Naive thymus-derived CD4-positive, alpha-beta T cell (primary cell): ENCODE measurements around the gene SLC5A9. TPM values are rescaled to one million over a fixed set of nuclear protein-coding genes. Genes with fewer than 3 reads are reported as not detected.

ENCODE experiments used
- ATAC-seq: fragments of 150-1000 bp; cut with Tn5 transposase; 2 replicates; pipeline ENCODE4 v1.10.0; 2021; ENCODE audit warnings: mild to moderate bottlenecking, moderate library complexity
- CTCF ChIA-PET: fragments of 350-600 bp; sonication (Branson Sonifier 250); formaldehyde crosslinking; loops from one replicate; lab custom pipeline; 2021; ENCODE audit warnings: antibody characterized with exemption; lab: Charles Lee
- POLR2A ChIA-PET: fragments of 350-600 bp; sonication (Branson Sonifier 250); formaldehyde crosslinking; loops from one replicate; lab custom pipeline; 2021; ENCODE audit warnings: antibody characterized with exemption, inconsistent platforms; lab: Charles Lee
- DNase-seq, 9 donors: peaks; one replicate each; pipeline versions ENCODE4 v3.0.0 to v3.0.0-alpha.2; 2020 to 2022; ENCODE audit warnings: mixed read lengths in 1 of 9
- H3K27ac ChIP-seq: one replicate; pipeline ENCODE4 v1.7.0; 2013; ENCODE audit warnings: mild to moderate bottlenecking, low read depth, low read length, moderate library complexity
- H3K27me3 ChIP-seq, 2 donors: one replicate each; pipeline ENCODE4 v1.7.0; 2013; ENCODE audit warnings: low read length in 2 of 2, mild to moderate bottlenecking in 2 of 2, moderate library complexity in 2 of 2; ENCODE audit not compliant: control insufficient read depth in 2 of 2, insufficient read depth in 2 of 2
- H3K36me3 ChIP-seq, 3 experiments: 1 replicate in 2 of 3; 2 replicates in 1 of 3; pipeline ENCODE4 v1.7.0; 2013; ENCODE audit warnings: low read length in 3 of 3, mild to moderate bottlenecking in 3 of 3, moderate library complexity in 1 of 3; ENCODE audit not compliant: insufficient read depth in 3 of 3, control insufficient read depth in 2 of 3
- H3K4me1 ChIP-seq, 2 donors: one replicate each; pipeline ENCODE4 v1.7.0; 2013; ENCODE audit warnings: low read length in 2 of 2, mild to moderate bottlenecking in 2 of 2, moderate library complexity in 1 of 2; ENCODE audit not compliant: control insufficient read depth in 2 of 2, insufficient read depth in 2 of 2
- H3K4me3 ChIP-seq: 2 replicates; pipeline ENCODE4 v1.7.0; 2013; ENCODE audit warnings: mild to moderate bottlenecking, low read length
- H3K9me3 ChIP-seq, 3 experiments: 1 replicate in 2 of 3; 2 replicates in 1 of 3; pipeline ENCODE4 v1.7.0; 2013; ENCODE audit warnings: low read length in 3 of 3; ENCODE audit not compliant: control insufficient read depth in 2 of 3
- H3K27ac Mint-ChIP-seq, 9 donors: one replicate each; pipeline ENCODE4 v1.8.0; 2020 to 2022; ENCODE audit warnings: mixed read lengths in 9 of 9, mild to moderate bottlenecking in 8 of 9, moderate library complexity in 5 of 9, inconsistent platforms in 2 of 9
- H3K27me3 Mint-ChIP-seq, 5 donors: one replicate each; pipeline ENCODE4 v1.8.0; 2021 to 2022; ENCODE audit warnings: mixed read lengths in 5 of 5, mild to moderate bottlenecking in 1 of 5
- H3K36me3 Mint-ChIP-seq, 5 donors: one replicate each; pipeline ENCODE4 v1.8.0; 2020 to 2022; ENCODE audit warnings: mixed read lengths in 5 of 5, mild to moderate bottlenecking in 3 of 5, inconsistent platforms in 1 of 5
- H3K4me1 Mint-ChIP-seq, 7 donors: one replicate each; pipeline ENCODE4 v1.8.0; 2020 to 2022; ENCODE audit warnings: mixed read lengths in 7 of 7, mild to moderate bottlenecking in 3 of 7, inconsistent platforms in 1 of 7
- H3K4me3 Mint-ChIP-seq, 10 donors: one replicate each; pipeline ENCODE4 v1.8.0; 2020 to 2022; ENCODE audit warnings: mild to moderate bottlenecking in 10 of 10, mixed read lengths in 10 of 10, moderate library complexity in 6 of 10, inconsistent platforms in 2 of 10
- H3K9me3 Mint-ChIP-seq, 11 donors: one replicate each; pipeline ENCODE4 v1.8.0; 2020 to 2022; ENCODE audit warnings: mixed read lengths in 11 of 11, mild to moderate bottlenecking in 4 of 11, inconsistent platforms in 1 of 11, moderate library complexity in 1 of 11
- intact Hi-C, 2 donors: fragments of 100-400 bp; cut with micrococcal nuclease; formaldehyde crosslinking; loops; one replicate each; pipeline ENCODE4 v1.15.1; 2023
- polyA plus RNA-seq, 2 donors: library from polyadenylated mRNA; unstranded; fragments of 300-500 nt; fragmentation: Illumina TruSeq; gene quantifications; one replicate each; pipeline ENCODE4 v1.2.3, GENCODE V29; 2021
- total RNA-seq, 6 experiments: library from RNA in 5 of 6; stranded (reverse) in 5 of 6; gene quantifications; 1 replicate in 5 of 6; 2 replicates in 1 of 6; pipeline ENCODE4 v1.2.3 and lab custom pipeline; 2021 to 2026

SLC5A9 gene
- total and polyA plus RNA-seq, 7 experiments from 2014 or later, result not detected

DNA sequence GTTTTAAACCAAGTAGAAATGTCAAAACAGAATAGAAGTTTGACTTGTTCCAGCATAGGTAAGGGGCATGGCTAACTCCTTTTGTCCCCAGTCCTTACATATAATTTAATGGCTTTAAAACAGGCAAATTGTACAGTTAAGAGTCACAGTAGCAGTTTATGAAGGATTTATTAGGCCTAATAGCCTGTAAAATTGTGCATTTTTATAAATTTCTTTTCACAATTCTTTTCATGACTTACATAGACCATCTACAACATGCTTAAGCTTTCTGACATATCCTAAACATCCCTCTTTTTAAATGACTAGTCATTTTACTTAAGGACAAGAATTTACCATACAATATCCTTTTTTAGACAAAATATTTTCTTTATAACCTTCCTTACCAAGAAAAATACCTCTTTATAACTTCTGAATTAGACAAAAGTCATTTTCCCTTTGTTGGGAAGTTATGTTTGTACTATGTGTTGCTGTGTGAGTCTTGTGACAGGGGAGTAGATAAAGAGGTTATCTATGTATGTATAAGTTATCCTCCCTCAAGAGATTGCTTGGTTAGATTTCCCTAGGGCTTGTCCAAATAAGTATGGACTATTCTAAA is 34.5 kb upstream of the SLC5A9 start:
- ATAC-seq, result no peak
- no peaks in the 10 kb centered on the region for H3K36me3 ChIP-seq
- no peaks in the 10 kb centered on the region for H3K9me3 ChIP-seq
- Mint-ChIP-seq H3K4me1 (peaks cover 0 to 1% (median 0%) of the 10 kb centered on the region in 7 donors), H3K4me3 (no peak overlapping the region), H3K27ac (no peak overlapping the region), H3K36me3 (peaks cover 0 to 5% (median 0%) of the 10 kb centered on the region in 5 donors), H3K27me3 (peaks cover 0 to 35% (median 15%) of the 10 kb centered on the region in 5 donors), H3K9me3 (peaks cover 0 to 25% (median 12%) of the 10 kb centered on the region in 11 donors)
- no peak overlapping the region for H3K27ac ChIP-seq
- no peaks in the 10 kb centered on the region for H3K27me3 ChIP-seq
- no peaks in the 10 kb centered on the region for H3K4me1 ChIP-seq
- ChIA-PET CTCF (no interaction called here), POLR2A (no interaction called here)
- H3K4me3 ChIP-seq, result no peak overlapping the region
- intact Hi-C loops, result no loop called here
- DNase-seq, result no peak

DNA sequence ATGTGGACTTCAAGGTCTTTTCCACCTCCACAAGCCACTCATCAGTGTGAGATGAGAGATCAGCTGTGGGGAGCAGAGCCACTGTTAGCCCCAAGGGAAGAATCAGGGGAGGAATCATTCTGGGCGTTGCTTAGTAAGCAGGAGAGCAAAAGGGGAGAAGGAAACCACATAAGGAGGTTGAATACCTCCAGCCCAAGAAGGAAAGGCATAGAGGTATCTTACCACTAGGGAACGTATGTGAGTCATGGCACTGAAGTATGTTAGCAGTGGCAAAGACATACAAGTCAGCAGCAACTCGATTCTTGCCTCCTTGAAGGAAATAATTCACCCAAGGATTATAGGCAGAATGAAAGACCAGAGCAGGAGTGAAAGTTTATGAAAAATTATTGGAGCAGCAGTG is 31.6 kb upstream of the SLC5A9 start:
- Mint-ChIP-seq H3K27ac (no peak overlapping the region), H3K27me3 (peaks cover 3 to 34% (median 15%) of the 10 kb centered on the region in 5 donors), H3K4me3 (no peak overlapping the region), H3K36me3 (peaks cover 0 to 5% (median 0%) of the 10 kb centered on the region in 5 donors), H3K9me3 (peaks cover 0 to 25% (median 12%) of the 10 kb centered on the region in 11 donors), H3K4me1 (peaks cover 0 to 1% (median 0%) of the 10 kb centered on the region in 7 donors)
- no peak overlapping the region for H3K4me3 ChIP-seq
- H3K27ac ChIP-seq, result no peak overlapping the region
- no peaks in the 10 kb centered on the region for H3K36me3 ChIP-seq
- CTCF ChIA-PET, result no interaction called here
- POLR2A ChIA-PET, result no interaction called here
- no peaks in the 10 kb centered on the region for H3K4me1 ChIP-seq
- H3K27me3 ChIP-seq, result no peaks in the 10 kb centered on the region
- DNase-seq, result no peak
- H3K9me3 ChIP-seq, result no peaks in the 10 kb centered on the region
- no peak for ATAC-seq
- intact Hi-C loops, result no loop called here

DNA sequence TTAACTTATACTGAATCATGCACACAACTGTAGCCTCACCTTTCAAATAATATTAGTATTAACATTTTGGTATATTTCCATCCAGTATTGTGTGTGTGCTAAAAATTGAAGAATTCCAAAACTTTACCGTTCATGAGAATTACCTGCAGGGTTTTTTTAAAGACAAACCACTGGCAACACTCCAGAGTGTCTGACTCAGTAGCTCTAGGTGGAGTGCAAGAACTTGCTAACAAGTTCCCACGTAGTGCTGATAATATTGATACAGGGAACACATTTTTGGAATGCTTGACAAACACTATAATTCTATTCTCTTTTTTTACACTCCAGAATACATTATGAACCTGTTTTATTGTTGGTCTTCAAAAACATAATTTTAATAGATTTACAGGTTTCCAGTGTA is 27.7 kb upstream of the SLC5A9 start:
- H3K27me3 Mint-ChIP-seq, result peaks cover 2 to 22% (median 9%) of the 10 kb centered on the region in 5 donors
- peaks cover 0 to 4% (median 0%) of the 10 kb centered on the region in 11 donors for H3K9me3 Mint-ChIP-seq
- Histone ChIP-seq H3K27ac (no peak overlapping the region), H3K27me3 (no peaks in the 10 kb centered on the region), H3K4me1 (no peaks in the 10 kb centered on the region), H3K9me3 (no peaks in the 10 kb centered on the region), H3K36me3 (no peaks in the 10 kb centered on the region), H3K4me3 (no peak overlapping the region)
- no peak overlapping the region for H3K27ac Mint-ChIP-seq
- H3K4me1 Mint-ChIP-seq, result peaks cover 0 to 4% (median 0%) of the 10 kb centered on the region in 7 donors
- no peak for ATAC-seq
- H3K36me3 Mint-ChIP-seq, result no peaks in the 10 kb centered on the region
- ChIA-PET CTCF (no interaction called here), POLR2A (no interaction called here)
- no peak for DNase-seq
- no peak overlapping the region for H3K4me3 Mint-ChIP-seq
- intact Hi-C loops, result no loop called here

DNA sequence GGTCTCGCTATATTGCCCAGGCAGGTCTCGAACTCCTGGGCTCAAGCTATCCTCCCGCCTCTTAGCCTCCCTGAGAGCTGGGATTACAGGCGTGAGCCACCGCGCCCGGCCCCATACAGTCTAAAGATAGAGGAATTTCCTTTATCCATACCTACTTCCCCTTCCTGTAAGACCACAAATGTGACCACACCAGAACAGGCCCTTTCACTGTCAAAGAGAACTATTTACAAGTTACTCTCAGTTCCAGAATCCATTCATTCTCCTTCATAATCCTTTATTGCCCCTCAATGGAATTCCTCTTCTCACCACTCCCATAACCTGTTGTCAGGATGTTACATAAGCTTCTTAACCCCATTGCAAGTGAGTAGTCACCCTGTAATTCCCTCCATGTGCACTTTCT is 26.3 kb upstream of the SLC5A9 start:
- POLR2A ChIA-PET, result no interaction called here
- no peak overlapping the region for H3K4me3 ChIP-seq
- DNase-seq (no peak), ATAC-seq (peak; percentile 57)
- Mint-ChIP-seq H3K27ac (no peak overlapping the region), H3K4me1 (peaks cover 0 to 3% (median 0%) of the 10 kb centered on the region in 7 donors), H3K4me3 (no peak overlapping the region), H3K9me3 (no peaks in the 10 kb centered on the region), H3K36me3 (no peaks in the 10 kb centered on the region), H3K27me3 (peaks cover 0 to 11% (median 7%) of the 10 kb centered on the region in 5 donors)
- H3K4me1 ChIP-seq, result no peaks in the 10 kb centered on the region
- intact Hi-C loops, result no loop called here
- CTCF ChIA-PET, result interaction anchor here (0.5 kb wide), 1 partner anchor 12 kb away, joined by 4 read pairs; no protein-coding TSS in a partner anchor
- no peaks in the 10 kb centered on the region for H3K36me3 ChIP-seq
- H3K9me3 ChIP-seq, result no peaks in the 10 kb centered on the region
- no peaks in the 10 kb centered on the region for H3K27me3 ChIP-seq
- H3K27ac ChIP-seq, result no peak overlapping the region

DNA sequence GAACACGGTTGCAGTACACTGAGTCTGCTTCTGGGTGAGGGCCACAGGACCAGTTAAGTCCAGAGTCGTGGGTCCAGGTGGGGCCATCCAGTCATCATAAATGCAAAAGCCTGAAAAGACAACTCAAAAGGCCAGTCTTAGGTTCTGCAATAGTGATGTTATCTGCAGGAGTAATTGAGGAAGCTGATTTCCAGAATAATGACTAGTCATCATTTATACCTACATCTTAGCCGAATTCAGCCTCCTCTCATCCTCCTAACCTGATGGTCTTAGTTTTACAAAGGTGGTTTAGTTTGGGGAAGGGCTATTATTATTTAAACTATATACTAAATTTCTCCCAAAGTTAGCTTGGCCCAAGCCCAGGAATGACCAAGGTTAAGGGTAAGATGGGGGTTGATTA is 23.5 kb upstream of the SLC5A9 start:
- no peak for DNase-seq
- peaks cover 0 to 3% (median 0%) of the 10 kb centered on the region in 7 donors for H3K4me1 Mint-ChIP-seq
- H3K27me3 Mint-ChIP-seq, result peaks cover 0 to 8% (median 3%) of the 10 kb centered on the region in 5 donors
- POLR2A ChIA-PET, result no interaction called here
- Histone ChIP-seq H3K9me3 (no peaks in the 10 kb centered on the region), H3K4me1 (no peaks in the 10 kb centered on the region), H3K4me3 (no peak overlapping the region), H3K27me3 (no peaks in the 10 kb centered on the region), H3K27ac (no peak overlapping the region), H3K36me3 (no peaks in the 10 kb centered on the region)
- no peak for ATAC-seq
- H3K36me3 Mint-ChIP-seq, result no peaks in the 10 kb centered on the region
- no peak overlapping the region for H3K4me3 Mint-ChIP-seq
- CTCF ChIA-PET, result no interaction called here
- intact Hi-C loops, result no loop called here
- no peaks in the 10 kb centered on the region for H3K9me3 Mint-ChIP-seq
- H3K27ac Mint-ChIP-seq, result no peak overlapping the region

- CTCF ChIA-PET, result no interaction called here
Observed at GRCh38 chr1:48200166-48200900, 22.2 kb upstream of the SLC5A9 start.

More at GRCh38 chr1:48200166-48200900, 22.2 kb upstream of the SLC5A9 start:
- Histone ChIP-seq H3K9me3 (no peaks in the 10 kb centered on the region), H3K36me3 (no peaks in the 10 kb centered on the region), H3K27me3 (no peaks in the 10 kb centered on the region), H3K27ac (no peak overlapping the region), H3K4me3 (no peak overlapping the region), H3K4me1 (no peaks in the 10 kb centered on the region)
- Mint-ChIP-seq H3K4me3 (no peak overlapping the region), H3K9me3 (no peaks in the 10 kb centered on the region), H3K4me1 (peaks cover 0 to 3% (median 0%) of the 10 kb centered on the region in 7 donors), H3K27me3 (peaks cover 0 to 7% (median 3%) of the 10 kb centered on the region in 5 donors), H3K36me3 (no peaks in the 10 kb centered on the region), H3K27ac (no peak overlapping the region)
- DNase-seq, result no peak
- no peak for ATAC-seq
- intact Hi-C loops, result loop anchor here in 1 of 2 donors (5.0 kb wide), 1 partner anchor 108 kb away; no protein-coding TSS in a partner anchor
- POLR2A ChIA-PET, result no interaction called here
